COLO668 (cell line): Measurements from ENCODE around the gene FEV.

Source experiments
- DNase-seq: peaks from one replicate; lab custom pipeline; 2025; ENCODE audit not compliant: unreplicated experiment; lab: John Stamatoyannopoulos, UW

Gene FEV

DNA sequence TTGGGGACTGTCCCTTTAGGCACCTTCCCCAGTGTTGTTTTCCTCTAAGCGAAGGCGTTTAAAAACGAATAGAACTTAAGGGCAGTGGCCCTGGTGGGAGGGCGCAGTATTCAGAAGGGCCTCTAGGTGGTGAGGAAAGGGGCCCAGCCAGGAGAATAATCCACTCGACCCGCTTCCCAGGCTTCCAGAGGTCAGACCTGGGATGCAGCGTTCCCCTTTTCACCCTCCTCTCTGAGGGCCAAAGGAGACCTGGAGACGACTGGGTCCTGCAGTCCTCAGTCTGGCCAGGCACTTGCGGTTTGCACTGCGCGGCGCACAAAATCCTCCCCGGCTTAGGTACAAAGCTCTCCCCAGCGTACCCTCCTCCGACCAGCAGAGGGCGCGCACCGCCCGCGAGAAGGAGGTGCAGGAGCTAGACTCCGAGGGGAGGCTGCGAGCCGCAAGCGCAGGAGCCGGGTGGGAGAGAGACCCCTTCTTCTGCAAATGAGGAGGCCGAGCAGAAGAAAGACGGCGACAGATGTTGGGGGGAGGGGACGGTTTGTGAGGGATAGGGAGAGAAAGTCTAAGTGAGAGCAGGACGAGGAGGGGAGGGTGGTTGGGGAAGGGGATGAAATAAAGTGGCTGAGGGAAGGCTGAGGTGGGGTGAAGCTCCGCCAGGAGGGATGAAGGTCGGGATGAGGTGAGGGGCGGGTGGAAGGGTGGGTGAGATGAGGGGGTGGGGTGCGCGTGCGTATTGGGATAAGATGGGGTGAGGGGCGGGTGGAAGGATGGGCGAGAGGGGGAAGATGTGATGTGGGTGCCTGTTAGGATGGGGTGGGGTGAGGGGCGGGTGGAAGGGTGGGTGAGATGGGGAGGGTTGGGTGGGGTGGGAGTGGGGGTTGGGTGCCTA is 4.9 kb downstream of the FEV start:
- peak; percentile 90 for DNase-seq

DNA sequence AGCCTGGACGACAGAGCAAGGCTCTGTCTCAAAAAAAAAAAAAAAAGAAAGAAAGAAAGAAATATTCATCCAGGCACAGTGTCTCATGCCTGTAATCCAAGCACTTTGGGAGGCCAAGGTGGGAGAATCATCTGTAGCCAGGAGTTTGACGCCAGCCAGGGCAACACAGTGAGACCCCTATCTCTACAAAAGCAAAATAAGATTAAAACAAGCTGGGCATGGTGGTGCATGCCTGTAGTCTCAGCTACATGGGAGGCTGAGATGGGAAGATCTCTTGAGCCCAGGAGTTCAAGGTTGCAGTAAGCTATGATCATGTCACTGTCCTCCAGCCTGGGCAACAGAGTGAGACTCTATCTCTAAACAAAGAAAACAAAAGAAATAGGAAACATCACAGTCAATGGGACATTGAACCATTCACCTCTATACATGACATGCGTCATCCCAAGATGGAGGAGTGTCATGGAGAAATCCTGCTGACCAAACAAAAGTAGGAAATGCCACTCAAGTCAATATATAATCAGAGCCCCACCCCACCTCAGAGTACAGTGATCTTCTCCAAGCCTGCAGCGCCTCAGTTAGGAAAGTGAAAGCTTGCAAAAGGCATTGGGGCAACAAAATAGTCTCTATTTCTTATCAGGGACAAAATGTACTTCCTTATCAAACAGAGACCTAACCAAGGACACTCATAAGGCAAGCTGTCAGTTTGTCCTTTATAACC is 9.8 kb downstream of the FEV start:
- DNase-seq: no peak

DNA sequence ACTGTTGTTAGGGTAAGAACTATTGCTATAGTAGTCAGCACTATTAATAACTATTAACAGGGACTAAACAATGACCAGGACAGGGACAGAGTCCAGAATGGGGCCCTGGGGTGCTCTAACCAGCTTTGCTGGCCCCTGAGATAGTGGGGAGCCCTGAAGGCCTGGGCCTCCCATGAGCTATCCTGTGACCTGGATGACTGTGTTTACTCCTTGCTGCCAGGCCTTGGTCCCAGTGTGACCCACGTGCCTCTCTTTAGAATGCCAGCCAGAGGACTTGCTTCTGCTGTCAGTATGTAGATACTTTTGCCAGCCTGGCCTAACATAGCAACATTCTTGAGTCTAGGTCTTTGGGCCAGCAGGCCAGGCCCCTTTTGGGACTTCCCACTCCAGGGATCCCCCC is 14.1 kb downstream of the FEV start:
- DNase-seq: no peak

- DNase-seq: peak; percentile 75
These were observed 20.8 kb downstream of the FEV start for GRCh38 chr2:218964041-218964771.

DNA sequence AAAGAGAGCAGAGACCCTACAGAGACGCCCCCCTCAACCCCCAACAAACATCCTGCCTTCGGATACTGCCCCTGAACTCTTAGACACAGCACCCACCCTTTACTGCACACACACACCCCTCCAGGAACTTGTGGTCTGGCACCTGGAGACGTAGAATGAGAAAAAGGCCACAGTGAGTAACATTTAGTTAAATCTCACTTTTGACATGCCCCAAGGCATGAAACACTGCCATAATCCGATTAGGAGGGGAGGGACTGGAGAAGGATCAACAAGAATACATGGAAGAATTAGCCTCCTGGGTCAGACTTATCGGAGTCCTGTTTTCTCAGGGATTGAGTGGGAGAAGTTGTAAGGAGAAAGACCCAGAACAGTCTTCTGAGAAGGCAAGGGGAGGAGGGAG is 21.4 kb downstream of the FEV start:
- no peak for DNase-seq

DNA sequence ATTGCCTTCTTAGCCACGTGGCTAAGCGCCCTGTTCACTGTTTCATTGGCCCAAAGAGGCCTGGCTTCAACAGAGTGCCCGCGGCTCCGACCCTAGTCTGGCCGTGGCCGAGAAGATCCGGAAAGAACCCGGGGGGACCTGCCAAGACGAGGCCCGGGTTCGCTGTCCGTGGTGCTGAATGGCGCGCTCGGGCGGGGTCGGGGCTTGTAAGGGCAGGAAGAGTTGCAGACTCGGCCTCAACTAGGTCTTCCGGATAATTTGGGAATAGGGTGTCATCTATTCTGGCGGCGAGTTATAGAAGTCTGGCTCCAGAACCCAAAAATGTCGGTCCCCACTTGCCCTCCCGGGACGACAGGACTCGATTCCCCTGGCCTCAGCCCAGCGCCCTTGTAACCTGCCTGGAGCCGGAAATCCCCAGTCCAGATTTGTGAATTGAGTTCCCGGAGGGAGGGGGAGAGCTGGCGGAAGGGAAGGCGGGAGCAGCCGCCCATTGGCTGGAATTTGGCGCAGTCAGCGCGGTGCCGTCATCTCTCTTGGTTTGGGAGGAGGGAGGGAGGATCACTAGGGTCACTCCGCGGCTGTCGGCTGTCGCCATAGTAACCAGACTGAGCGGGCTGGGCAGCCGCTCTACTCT is 22.0 kb downstream of the FEV start:
- peak; percentile 96 for DNase-seq

GRCh38 chr2:218961651-218962570 is 23.1 kb downstream of the FEV start:
- peak; percentile 83 for DNase-seq

- no peak for DNase-seq
These were observed 23.8 kb downstream of the FEV start for GRCh38 chr2:218961229-218961628.

- DNase-seq: peak; percentile 83
These were observed 24.4 kb downstream of the FEV start for GRCh38 chr2:218960309-218961165.

GRCh38 chr2:218959761-218960308 is 25.1 kb downstream of the FEV start:
- no peak for DNase-seq

GRCh38 chr2:218959141-218959731 is 25.7 kb downstream of the FEV start, which contains the start of gene CDK5R2:
Gene CDK5R2, plus strand, starts transcription at chr2:218959666. Its CDS starts 155 bp downstream, at chr2:218959821.
- peak; percentile 96 for DNase-seq

GRCh38 chr2:218958276-218958675 is 26.7 kb downstream of the FEV start:
- DNase-seq: no peak

DNA sequence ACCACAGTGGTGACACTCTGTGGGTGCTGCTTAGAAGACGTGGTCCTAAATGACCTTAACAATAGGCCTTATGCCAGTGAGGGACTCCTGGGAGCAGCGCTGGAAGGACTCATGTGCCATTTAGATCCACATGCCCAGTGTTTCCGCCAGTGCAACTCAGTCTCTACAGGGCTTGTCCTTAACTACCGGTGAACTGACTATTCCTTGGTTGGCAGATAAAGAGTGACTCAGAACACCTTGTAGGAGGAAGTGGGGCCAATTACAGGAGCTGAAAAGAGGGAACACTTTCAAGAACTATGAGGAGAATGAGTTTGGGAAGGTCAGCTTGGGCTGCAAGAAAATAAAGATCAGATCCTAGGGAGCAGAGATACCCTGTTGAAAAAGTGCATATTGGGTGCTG is 27.3 kb downstream of the FEV start:
- DNase-seq: no peak

DNA sequence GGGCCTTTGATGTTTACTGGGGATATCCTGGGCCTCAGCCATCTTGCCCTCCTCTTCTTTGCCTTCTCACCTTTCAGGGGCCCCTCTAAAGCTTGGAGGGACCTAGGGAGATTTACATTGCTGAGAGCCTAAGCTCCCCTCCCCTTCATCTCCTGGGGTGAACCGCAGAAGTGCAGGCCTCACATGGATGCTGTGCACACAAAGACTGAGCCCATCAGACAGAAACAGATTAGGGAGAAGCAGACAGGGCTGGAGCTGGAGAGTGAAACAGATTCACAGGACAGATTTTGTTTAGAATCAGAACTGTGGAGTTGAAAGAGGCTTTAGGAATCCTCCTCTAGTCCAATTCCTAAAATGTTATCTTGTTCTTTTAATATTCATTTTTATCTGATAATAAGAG is 28.9 kb downstream of the FEV start:
- no peak for DNase-seq

- no peak for DNase-seq
These were observed 30.3 kb downstream of the FEV start for GRCh38 chr2:218954541-218955300.

DNA sequence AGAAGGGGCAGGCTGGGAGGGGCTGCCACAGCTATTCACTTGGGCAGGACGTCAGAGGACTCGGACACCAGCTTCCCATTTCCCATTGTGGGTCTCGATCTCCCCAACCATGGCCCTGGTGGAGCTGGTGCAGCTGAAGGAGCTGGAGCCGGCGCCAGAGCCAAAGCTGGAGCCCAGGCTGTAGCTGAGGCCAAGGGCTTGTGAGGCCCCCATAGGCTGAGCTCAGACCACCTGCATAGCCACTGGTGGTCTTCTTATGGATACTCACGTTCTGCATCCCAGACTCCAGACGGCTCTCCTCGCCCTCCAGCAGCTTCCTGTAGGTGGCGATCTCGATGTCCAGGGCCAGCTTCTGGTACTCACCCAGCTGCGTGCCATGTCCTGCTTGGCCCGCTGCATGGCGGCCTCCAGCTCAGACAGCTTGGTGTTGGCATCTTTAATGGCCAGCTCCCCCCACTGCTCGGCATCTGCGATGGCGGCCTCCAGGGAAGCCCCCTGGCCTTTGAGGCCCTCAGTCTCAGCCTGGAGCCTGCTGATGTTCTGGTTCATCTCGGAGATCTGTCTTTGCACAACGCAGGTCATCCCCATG is 31.5 kb downstream of the FEV start:
- no peak for DNase-seq

GRCh38 chr2:218952160-218952559 is 32.8 kb downstream of the FEV start:
- DNase-seq: no peak
